ENCODE measurements around the gene GRIK5.
"Not testable (repeated sequence)": the region's sequence is repeated elsewhere in the genome, so short reads cannot be mapped to it uniquely, and the experiment has no call there.

Gene GRIK5

DNA sequence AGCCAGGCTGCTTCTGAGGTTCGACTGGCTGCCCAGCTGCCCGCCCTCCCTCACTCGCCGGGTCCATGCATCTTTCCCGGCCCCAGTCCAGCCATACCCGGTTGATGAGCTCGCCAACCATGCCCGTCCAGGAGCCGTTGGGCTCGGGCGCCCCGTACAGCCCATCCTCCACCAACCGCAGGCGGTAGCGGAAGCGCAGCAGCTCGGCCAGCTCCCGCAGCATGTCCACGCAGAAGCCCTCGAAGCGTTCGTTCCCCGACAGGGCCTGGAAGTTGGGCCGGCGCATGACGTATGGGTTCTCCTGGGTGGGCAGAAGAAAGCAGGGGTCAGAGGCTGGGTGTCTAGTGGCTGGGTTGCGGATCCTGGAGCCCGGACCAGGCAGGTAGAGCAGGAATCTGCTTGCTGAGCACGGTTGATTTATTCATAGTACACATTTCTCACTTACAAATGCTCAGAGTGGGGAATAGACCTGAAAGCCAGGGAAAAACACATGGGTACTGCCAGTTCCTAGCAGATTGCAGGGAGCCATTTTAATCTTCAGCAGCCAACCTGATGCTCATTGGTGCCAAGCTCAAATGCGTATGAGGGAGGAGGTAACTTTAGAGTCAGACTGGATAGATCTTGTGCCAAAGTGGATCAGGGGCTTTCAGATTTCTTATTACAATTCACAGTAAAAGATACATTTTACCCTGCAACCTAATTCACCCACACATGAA is 27.4 kb downstream of the GRIK5 start:
- DNase-seq = no peak

DNA sequence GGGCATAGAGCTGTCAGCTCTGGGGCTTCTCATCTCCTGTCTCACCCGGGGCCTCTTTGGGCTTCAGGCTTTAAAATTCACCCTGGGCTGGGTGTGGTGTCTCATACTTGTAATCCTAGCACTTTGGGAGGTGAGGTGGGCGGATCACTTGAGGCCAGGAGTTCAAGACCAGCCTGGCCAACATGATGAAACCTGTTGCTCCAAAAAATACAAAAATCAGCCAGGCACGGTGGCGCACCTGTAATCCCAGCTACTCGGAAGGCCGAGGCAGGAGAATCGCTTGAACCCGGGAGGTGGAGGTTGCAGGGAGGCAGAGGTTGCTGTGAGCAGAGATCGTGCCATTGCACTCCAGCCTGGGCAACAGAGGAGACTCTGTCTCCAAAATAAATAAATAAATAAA is 29.5 kb downstream of the GRIK5 start:
- not testable (repeated sequence) for DNase-seq

DNA sequence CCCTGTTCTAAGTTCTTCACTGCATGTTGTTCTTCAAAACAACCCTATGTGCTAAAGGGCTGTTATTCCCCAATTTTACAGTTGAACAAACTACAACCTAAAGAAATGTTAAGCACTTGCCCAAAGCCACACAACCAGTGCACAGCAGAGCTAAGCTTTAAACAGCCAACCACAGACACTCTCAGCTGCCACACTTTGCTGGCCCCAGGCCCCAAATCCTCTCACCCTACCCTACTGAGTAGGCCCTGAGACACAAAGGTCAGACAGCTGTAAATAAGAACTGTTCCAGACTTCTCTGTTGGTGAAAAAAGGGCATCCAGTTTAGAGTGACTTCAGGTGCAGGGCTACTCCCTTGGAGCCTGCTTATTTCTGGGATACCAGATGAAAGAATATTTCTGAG is 30.0 kb downstream of the GRIK5 start:
- no peak for DNase-seq

- no peak for DNase-seq
Measured at GRCh38 chr19:42038666-42039065, 31.3 kb downstream of the GRIK5 start.

- DNase-seq = no peak
Measured at GRCh38 chr19:42037649-42038048, 32.4 kb downstream of the GRIK5 start.

- DNase-seq = peak; percentile 5
Measured at GRCh38 chr19:42034640-42035391, 35.2 kb downstream of the GRIK5 start.

GRCh38 chr19:42033413-42033812 is 36.6 kb downstream of the GRIK5 start:
- no peak for DNase-seq

- peak; percentile 90 for DNase-seq
Measured at GRCh38 chr19:42032431-42032830, 37.6 kb downstream of the GRIK5 start.

DNA sequence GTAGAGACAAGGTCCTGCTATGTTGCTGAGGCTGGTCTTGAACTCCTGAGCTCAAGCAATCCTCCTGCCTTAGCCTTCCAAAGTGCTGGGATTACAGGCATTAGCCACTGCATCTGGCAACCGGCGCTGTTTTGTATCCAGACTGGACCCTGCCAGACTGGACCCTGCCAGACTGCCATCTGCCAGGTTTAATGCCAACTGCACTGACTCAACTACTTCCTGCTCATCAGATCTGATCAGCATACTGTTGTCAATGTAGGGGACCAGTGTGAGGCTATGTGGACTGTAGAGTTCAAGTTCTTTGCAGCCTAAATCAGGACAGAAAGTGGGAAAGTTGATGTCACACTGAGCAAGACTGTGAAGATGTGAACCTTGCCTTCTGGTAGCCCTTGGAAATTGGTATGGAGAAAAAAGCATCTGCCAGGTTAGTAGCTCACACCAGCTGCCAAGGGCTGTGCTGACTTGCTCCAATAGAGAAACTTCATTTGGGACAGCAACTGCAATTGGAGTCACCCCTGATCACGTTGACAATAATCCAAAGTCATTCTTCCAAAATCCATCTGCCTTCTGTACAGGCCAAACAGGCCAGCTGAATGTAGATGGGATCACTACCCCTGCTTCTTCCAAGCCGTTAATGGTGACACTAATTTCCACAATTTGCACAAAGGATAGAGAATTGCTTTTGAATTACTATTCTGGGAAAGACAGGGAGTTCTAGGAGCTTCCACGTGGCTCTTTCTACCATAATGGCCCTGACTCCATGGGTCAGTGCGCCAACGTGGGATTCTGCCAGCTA is 39.2 kb downstream of the GRIK5 start:
- DNase-seq = no peak

- peak; percentile 4 for DNase-seq
Measured at GRCh38 chr19:42028304-42029216, 41.4 kb downstream of the GRIK5 start.

DNA sequence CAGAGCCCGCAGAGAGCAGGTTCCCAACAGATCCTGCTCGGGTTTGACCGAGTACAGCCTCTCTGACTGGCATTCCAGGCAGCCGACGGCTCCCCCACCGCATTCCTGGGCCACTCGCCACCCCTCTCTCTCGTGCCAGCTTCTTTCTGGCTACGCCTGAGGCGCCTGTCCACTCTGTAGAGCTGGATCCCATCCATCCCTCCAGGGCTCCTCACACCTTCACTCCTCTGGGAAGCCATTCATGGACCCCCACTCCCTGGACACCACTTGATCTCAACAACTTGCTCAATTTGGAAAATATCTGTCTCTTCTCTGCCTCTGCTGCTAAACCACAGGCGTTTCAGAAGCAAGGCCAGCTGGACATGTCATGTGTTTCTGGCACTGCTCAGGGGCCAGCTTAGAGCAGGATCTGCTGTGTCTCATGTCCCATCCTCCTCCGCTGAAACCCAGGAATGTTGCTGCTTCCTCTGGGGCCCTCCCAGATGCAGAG is 45.3 kb downstream of the GRIK5 start:
- no peak for DNase-seq

- DNase-seq = no peak
Measured at GRCh38 chr19:42023943-42024260, 46.1 kb downstream of the GRIK5 start.

DNA sequence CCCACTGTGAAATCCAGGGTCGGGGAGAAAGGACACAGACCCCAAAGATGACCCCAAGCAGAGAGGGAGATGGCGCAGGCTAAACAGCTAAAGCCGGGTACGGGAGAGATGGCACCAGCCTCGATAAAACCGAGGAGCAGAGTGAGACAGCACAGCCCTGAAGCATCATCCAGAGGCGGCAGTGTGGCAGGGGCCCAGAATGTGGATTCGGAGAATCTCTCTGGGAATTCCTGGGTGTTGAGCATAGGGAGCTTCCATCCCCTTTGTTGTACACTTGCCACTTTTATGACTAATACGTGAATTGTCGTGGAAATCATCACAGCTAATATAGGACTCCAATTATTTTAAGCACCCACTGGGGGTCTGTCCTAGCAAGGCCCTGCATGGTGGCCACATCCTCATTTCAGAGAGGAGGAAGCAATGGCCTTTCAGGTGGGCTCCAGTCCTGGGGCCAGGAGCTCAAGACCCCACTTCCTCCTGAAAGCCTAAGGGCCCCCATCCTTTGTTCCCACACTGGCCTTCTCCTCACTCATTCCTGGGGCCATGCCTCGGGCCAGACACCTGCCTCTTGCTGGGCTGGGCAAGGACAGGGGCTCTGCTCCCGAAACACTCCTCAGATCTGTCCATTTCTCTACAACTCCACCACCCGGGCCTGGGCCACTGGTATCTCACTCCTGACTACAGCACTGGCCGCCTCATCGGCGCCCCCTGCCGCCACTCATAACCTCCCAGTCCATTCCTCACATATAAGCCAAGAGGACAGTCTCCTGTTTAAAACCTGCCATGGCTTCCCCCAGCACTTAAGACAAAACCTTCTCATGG is 46.7 kb downstream of the GRIK5 start:
- no peak for DNase-seq

- no peak for DNase-seq
Measured at GRCh38 chr19:42022616-42023015, 47.4 kb downstream of the GRIK5 start.

DNA sequence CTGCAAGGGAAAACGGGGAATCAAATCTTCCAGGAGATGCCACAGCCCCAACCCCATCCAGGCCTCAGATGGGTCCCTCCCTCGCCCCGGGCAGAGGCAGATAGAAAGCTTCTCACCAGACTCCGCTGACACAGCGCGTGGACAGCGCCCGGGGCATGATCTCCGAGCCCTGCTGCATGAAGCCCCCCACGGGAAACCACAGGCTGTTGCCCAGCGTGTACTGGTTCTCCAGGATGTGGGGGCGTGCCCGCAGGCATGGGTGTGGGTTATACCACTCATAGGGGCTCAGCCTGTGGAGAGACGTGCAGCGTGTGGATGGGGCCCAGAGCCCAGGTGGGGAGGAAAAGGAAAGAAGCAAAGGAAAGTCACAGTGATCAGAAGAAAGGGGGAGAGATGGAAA is 48.8 kb downstream of the GRIK5 start:
- DNase-seq = no peak

DNA sequence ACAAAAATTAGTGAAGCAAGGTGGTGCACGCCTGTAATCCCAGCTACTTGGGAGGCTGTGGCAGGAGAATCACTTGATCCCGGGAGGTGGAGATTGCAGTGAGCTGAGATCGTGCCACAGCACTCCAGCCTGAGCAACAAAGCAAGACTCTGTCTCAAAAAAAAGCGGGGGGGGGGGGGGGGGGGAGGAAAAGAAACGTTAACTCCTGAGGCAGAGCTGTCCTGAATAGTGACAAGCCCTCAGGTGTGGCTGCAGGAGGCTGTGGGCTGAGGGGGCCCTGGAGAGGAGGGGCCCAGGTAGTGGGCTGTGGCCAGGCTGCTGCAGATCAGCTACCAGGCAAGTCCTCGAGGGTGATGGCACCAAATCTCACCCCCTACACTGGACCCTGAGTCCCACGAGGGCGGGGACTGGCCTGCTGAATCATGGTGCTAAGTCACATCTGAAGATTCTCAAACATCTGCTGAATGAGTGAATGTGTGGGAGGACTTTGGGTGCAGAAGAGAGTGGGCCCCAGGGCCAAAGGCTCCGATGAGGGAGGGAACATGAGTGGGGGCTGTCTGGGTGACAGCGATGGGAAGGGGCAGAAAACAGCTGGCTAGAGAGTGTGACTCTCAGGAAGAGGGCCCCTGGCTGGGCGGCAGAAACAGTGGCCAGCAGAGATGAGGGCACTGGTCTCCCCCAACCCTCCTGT is 51.4 kb downstream of the GRIK5 start:
- no peak for DNase-seq

DNA sequence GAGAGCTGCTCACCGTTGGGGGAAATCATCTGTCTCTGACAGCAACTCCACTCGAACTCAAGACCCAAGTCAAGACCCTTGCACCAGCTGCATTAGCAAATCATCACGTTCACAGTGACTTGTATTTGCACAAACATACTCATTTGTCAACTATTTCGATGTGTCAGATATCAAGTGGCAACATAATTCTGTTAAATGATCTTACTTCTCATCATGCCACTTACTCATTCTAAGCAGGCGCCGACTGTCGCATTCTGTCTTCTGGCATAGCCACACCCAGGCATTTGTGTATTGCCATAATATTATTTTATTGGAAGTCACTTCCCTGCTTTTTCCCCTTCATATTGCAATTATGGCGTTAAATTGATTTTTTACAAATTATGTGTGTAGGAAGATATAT is 53.0 kb downstream of the GRIK5 start:
- no peak for DNase-seq

DNA sequence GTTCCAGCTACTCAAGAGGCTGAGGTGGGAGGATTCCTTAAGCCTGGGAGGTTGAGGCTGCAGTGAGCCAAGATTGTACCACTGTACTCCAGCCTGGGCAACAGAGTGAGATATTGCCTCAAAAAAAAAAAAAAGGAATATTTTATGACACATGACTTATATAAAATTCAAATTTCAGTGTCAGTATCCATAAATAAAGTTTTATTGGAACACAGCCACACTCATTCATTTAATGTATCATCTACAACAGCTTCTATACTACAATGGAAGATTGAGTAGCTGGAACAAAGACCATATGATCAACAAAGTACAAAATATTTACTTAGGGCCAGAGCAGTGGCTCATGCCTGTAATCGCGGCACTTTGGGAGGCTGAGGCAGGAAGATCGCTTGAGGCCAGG is 57.3 kb downstream of the GRIK5 start:
- not testable (repeated sequence) for DNase-seq

- no peak for DNase-seq
Measured at GRCh38 chr19:42010245-42011126, 59.5 kb downstream of the GRIK5 start.

GRCh38 chr19:42006569-42006968 is 63.4 kb downstream of the GRIK5 start:
- DNase-seq = no peak
